ENCODE data around the gene RC3H2. TPM values are rescaled to one million over a fixed set of nuclear protein-coding genes. Genes with fewer than 3 reads are reported as not detected.
"Not testable (repeated sequence)": the region's sequence is repeated elsewhere in the genome, so short reads cannot be mapped to it uniquely, and the experiment has no call there.

RC3H2 gene
- total RNA-seq, 1 donor from 2014 or later = 54.1 TPM

- no peak for DNase-seq (ENCODE audit: low read depth, low spot score)
- Mint-ChIP-seq H3K4me1 (no peaks in the 10 kb centered on the region), H3K4me3 (no peak overlapping the region), H3K36me3 (ENCODE audit: low read depth) (peaks cover 12% of the 10 kb centered on the region), H3K9me3 (peaks cover 2% of the 10 kb centered on the region), H3K27me3 (ENCODE audit: low read depth) (no peaks in the 10 kb centered on the region), H3K27ac (ENCODE audit: unreplicated experiment) (no peak overlapping the region)
- TF ChIP-seq CTCF (conservative IDR thresholded peaks at IDR 0.05) = no peak
Measured at GRCh38 chr9:122848256-122848943, 56.8 kb downstream of the RC3H2 start.

- Mint-ChIP-seq H3K4me3 (no peak overlapping the region), H3K9me3 (peaks cover 2% of the 10 kb centered on the region), H3K36me3 (ENCODE audit: low read depth) (peaks cover 12% of the 10 kb centered on the region), H3K27ac (ENCODE audit: unreplicated experiment) (no peak overlapping the region), H3K4me1 (no peaks in the 10 kb centered on the region), H3K27me3 (ENCODE audit: low read depth) (no peaks in the 10 kb centered on the region)
- TF ChIP-seq CTCF (conservative IDR thresholded peaks at IDR 0.05) = no peak
- no peak for DNase-seq (ENCODE audit: low read depth, low spot score)
Measured at GRCh38 chr9:122846371-122846940, 58.7 kb downstream of the RC3H2 start.

GRCh38 chr9:122845116-122845515, 60.0 kb downstream of the RC3H2 start:
- H3K36me3 Mint-ChIP-seq (ENCODE audit: low read depth) = peaks cover 2% of the 10 kb centered on the region
- no peak overlapping the region for H3K27ac Mint-ChIP-seq (ENCODE audit: unreplicated experiment)
- TF ChIP-seq CTCF (conservative IDR thresholded peaks at IDR 0.05) = no peak
- H3K27me3 Mint-ChIP-seq (ENCODE audit: low read depth) = peaks cover 8% of the 10 kb centered on the region
- H3K4me1 Mint-ChIP-seq = no peaks in the 10 kb centered on the region
- no peak for DNase-seq (ENCODE audit: low read depth, low spot score)
- H3K4me3 Mint-ChIP-seq = no peak overlapping the region
- H3K9me3 Mint-ChIP-seq = peaks cover 2% of the 10 kb centered on the region

GRCh38 chr9:122844137-122844536, 61.0 kb downstream of the RC3H2 start:
- no peak for DNase-seq (ENCODE audit: low read depth, low spot score)
- peaks cover 2% of the 10 kb centered on the region for H3K9me3 Mint-ChIP-seq
- no peak for TF ChIP-seq CTCF (conservative IDR thresholded peaks at IDR 0.05)
- H3K36me3 Mint-ChIP-seq (ENCODE audit: low read depth) = peaks cover 2% of the 10 kb centered on the region
- no peak overlapping the region for H3K27ac Mint-ChIP-seq (ENCODE audit: unreplicated experiment)
- H3K4me1 Mint-ChIP-seq = peaks cover 5% of the 10 kb centered on the region
- H3K4me3 Mint-ChIP-seq = no peak overlapping the region
- H3K27me3 Mint-ChIP-seq (ENCODE audit: low read depth) = peaks cover 10% of the 10 kb centered on the region

GRCh38 chr9:122841501-122841900, 63.7 kb downstream of the RC3H2 start:
- no peak overlapping the region for H3K27ac Mint-ChIP-seq (ENCODE audit: unreplicated experiment)
- peaks cover 10% of the 10 kb centered on the region for H3K27me3 Mint-ChIP-seq (ENCODE audit: low read depth)
- no peak for DNase-seq (ENCODE audit: low read depth, low spot score)
- peaks cover 5% of the 10 kb centered on the region for H3K4me1 Mint-ChIP-seq
- H3K4me3 Mint-ChIP-seq = no peak overlapping the region
- peaks cover 2% of the 10 kb centered on the region for H3K36me3 Mint-ChIP-seq (ENCODE audit: low read depth)
- no peak for TF ChIP-seq CTCF (conservative IDR thresholded peaks at IDR 0.05)
- H3K9me3 Mint-ChIP-seq = peaks cover 2% of the 10 kb centered on the region

GRCh38 chr9:122838441-122838840, 66.7 kb downstream of the RC3H2 start:
- H3K27ac Mint-ChIP-seq (ENCODE audit: unreplicated experiment); DNase-seq (ENCODE audit: low read depth, low spot score); H3K4me3 Mint-ChIP-seq; H3K9me3 Mint-ChIP-seq; H3K36me3 Mint-ChIP-seq (ENCODE audit: low read depth): not testable (repeated sequence)
- Mint-ChIP-seq H3K4me1 (peaks cover 12% of the 10 kb centered on the region), H3K27me3 (ENCODE audit: low read depth) (peaks cover 10% of the 10 kb centered on the region)
